ENCODE measurements around the gene TXN2.
A peak's percentile ranks its signal among the peaks of the same experiment; 100 is the strongest.
"Not testable (repeated sequence)": the region's sequence is repeated elsewhere in the genome, so short reads cannot be mapped to it uniquely, and the experiment has no call there.

The TXN2 gene

DNA sequence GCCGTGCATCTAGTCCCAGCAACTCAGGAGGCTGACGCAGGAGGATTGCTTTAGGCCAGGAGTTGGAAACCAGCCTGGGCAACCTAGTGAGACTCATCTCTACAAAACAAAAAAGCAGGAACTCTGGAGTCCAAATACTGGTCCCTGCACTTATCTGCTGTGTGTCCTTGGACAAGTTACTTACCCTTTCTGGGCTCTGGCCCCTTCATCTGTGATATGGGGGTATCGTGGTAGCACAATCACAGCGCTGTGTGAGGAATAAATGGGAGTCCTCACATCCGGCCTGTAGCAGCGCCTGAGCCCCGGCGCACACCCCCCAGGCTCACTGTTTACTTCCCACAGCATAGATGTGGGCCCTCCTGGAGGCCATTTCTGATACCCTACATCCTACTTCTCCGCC, 49.5 kb downstream of the TXN2 start:
- DNase-seq (ENCODE audit: low spot score) = no peak

DNA sequence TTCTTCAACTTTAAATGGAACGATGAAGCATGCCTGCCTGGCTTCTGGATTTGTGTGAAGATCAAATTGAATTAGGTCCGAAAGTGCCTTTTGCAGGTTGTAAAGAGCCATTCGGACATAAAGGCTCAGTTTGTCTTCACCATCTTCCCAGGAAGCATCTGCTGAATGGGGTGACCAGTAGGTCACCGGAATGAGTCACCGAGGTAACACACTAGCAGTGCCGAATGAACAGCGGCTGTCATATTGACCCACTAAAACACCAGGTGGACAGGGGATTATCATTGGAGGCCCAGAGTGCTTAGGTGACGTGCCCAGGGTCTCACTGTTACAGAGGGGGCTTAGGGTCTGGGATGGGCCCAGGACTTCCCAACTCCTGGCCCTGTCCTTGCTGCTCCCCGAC, 50.6 kb downstream of the TXN2 start:
- DNase-seq (ENCODE audit: low spot score) = no peak

DNA sequence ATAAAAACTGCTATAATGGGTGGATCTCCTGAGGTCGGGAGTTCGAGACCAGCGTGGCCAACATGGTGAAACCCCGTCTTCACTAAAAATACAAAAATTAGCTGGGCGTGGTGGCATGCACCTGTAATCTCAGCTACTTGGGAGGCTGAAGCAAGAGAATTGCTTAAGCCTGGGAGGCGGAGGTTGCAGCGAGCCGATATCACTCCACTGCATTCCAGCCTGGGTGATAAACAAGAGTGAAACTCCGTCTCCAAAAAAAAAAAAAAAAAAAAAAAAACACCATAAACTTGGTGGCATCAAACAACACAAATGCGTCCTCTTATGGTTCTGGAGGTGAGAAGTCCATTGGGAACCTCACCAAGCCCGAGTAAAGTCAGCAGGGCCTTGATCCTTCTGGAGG, 53.5 kb downstream of the TXN2 start:
- DNase-seq (ENCODE audit: low spot score) = not testable (repeated sequence)

DNA sequence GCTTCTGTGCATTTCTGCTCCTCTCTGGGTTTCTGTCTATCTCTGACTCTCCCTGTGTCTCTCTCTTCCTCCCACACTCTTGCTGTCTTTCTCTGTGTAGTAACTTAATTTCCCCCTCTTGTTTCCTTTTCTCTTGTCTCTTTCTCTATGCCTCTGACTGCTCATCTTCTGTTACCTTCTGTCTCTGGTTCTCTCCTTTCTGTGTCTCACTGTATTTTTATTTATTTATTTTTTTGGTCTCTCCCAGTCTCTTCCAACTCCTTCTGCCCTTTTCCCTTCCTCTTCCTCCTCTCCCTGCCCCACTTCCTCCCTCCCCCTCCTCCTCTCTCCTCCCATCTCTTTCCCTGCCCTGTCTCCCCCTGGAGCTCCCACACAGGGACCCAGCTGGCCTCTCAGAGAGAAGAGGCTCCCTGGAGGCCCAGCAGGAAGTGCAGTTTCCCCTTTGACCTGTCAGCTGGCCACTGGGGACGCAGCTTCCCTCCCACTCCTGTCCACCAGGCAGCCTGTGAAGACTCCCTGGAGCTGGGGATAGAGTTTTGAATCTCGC, 55.4 kb downstream of the TXN2 start:
- DNase-seq (ENCODE audit: low spot score) = peak; percentile 62

DNA sequence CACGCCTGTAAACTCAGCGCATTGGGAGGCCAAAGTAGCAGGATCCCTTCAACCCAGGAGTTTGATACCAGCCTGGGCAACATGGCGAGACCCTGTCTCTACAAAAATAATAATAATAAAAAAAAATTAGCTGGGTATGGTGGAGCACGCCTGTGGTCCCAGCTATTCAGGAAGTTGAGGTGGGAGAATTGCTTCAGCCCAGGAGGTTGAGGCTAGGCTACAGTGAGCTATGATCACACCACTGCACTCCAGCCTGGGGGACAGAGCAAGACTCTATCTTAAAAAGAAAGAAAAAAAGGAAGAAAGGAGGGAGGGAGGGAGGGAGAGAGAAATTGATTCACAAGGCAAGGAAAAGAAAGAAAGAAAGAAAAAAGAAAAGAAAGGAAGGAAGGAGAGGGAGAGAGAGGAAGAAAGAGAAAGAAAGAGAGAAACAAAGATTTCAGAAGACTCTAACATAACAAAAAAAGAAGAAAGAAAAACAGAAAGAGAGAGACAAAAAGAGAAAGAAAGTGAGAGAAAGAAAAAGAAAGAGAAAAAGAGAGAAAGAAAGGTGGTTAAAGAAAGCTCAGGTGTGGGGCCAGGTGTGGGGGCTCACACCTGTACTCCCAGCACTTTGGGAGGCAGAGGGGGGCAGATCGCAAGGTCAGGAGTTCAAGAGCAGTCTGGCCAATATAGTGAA, 56.4 kb downstream of the TXN2 start:
- DNase-seq (ENCODE audit: low spot score) = no peak

DNA sequence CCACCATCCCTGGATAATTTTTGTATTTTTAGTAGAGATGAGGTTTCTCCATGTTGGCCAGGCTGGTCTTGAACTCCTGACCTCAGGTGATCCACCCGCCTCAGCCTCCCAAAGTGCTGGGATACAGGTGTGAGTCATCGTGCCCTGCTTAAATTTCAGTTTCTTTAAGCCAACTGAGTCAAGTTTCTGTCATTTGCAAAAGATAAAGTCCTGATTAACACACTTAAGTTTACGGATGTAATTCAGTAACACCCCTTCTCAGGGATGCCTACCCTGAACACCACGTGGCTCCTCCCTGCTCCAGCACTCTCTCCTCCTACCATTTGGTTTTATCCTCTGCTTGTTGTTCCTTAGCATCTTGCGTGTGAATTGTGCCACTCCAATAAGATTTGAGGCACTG, 57.0 kb downstream of the TXN2 start:
- DNase-seq (ENCODE audit: low spot score) = not testable (repeated sequence)

DNA sequence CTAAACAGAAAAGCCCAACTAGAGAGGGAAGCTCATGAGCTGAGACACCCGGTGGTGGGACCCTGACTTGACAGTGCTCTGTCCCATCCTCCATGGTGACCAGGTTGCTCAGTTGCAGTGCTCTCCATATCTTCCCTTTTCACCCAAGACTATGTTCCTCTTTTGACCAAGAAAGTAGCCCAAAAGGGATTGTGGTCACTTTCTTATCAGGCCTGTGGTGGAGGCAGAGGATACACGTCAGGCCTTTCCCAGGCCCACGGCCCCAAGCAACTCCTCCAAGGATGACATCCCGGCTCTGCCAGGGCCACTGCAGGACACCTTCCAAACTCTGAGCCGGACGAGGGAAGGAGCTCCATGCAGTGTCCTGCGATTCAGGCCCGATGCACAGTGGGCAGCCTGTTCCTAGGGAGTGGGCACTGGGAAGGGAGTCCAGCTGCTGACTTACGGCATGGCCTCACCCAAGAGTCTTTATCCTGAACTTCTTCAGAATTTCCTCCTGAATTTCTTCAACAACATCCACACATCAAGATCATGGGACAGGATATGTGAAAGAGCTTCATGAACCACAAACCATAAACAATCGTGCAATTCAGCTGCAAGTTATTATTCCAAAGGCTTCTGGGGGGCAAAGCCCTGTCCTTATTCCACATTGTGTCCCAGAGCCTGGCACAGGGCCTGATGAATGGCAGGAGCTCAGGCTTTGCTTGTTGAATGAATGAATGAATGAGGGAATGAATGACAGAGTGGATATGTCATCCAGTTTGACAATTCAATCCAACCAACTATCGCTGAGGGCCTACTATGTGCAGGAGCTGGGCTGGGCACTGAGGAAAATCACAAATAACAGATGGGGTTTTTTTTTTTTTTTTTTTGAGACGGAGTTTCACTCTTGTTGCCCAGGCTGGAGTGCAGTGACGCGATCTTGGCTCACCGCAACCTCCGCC, 57.7 kb downstream of the TXN2 start:
- DNase-seq (ENCODE audit: low spot score) = no peak

DNA sequence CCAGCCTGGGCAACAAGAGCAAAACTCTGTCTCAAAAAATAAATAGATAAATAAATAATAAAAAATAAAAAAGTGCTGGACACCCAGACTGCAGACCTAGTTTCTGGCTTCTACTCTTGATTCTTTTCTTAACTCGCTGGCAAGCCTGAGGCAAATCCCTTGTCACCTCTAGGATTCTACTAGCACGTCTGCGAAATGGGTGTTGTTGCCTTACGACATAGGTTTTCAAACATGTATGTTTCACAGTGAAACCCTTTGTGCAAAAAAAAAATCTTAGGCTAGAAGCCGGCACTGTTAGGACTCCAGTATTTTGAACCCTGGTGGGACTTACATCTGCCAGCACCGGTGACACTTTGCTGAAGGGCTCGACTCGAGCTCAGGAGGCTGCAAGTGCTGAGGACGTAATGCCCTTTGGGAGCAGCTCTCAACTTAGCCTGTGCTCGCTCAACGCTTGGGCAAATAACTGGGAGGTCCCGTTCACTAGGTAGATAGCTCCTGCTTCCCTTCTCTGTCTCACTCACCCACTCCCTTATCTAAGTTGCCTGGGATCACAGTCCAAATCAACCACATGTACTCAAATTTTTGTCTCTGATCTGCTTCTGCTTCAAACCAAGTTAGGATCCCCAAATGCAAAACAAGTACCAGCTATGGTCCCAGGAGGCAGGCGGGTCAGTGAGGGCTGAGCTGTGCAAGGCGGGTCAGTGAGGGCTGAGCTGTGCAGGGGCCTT, 59.0 kb downstream of the TXN2 start:
- no peak for DNase-seq (ENCODE audit: low spot score)

DNA sequence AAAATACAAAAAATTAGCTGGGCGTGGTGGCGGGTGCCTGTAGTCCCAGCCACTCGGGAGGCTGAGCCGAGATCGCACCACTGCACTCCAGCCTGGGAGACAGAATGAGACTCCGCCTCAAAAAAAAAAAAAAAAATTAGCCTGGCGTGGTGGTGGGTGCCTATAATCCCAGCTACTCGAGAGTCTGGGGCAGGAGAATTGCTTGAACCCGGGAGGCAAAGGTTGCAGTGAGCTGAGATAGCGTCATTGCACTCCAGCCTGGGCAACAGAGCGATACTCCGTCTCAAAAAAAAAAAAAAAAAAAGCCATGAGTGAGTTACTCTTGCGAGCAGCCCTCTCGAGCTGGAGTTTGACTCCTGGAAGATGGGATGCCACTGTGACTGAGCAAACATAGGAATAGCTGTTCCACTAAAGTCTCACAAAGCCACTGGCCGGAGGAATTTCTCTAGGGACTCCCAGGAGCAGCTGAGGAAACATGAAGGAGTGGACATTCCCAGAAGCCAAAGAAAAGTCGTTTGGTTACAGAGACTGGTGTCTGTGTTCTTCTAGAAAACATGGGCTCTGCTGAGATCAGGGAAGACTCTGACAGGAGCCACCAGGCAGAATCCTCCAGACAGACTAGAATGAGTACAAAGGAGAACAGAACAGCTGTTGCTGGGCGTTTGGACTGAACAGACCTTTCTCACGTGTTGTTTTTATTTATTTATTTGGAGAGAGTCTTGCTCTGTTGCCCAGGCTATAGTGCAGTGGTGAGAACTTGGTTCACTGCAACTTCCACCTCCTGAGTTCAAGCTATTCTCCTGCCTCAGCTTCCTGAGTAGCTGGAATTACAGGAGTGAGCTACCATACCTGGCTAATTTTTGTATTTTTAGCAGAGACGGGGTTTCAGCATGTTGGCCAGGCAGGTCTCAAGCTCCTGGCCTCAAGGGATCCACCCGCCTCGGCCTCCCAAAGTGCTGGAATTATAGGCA, 61.2 kb downstream of the TXN2 start:
- no peak for DNase-seq (ENCODE audit: low spot score)

DNA sequence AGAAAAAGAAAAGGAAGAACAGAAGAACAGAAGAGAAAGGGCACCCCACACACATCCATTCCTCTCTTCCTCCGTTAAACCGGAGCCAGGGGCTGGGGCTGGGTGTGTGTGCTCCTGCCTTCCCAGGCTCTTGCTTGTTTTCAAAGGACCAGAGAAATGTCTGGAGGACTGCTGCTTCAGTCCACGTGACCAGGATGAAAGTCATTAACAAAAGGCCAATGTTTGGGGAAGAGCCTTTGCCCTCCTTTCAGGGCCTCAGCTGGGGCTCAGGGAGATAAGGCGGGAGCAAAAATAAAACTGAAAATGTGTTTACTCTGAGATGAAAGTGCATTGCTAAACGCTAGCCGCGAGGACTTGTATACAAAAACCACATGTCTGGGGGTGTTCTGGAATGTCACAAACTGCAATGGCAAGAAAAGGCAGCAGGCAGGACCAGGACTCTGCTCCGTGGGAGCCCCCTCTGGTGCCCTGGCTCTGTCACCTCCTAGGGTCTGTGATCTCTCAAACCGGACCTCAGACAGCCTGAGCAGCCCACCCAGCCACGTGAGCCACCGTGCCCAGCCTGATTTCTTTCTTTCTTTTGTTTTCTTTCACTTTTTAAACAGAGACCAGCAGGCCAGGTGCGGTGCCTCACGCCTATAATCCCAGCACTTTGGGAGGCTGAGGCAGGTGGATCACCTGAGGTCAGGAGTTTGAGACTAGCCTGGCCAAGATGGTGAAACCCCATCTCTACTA, 62.1 kb downstream of the TXN2 start:
- peak; percentile 48 for DNase-seq (ENCODE audit: low spot score)

DNA sequence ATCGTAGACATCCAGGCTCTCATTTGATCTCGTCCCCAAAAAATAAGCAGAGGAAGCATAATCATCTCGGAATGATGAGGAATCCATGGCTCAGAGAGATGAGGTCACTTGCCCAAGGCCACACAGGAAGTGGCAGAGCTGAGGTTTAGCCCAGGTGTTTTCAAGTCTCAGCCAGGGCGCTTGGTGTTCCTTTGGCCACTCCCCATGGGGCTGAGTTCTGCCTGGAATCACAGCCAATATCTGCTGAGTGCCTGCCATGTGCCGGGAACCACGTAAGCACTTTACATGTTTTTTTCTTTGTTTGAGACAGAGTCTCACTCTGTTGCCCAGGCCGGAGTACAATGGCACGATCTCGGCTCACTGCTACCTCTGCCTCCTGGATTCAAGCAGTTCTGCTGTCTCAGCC, 64.2 kb downstream of the TXN2 start:
- no peak for DNase-seq (ENCODE audit: low spot score)

Small RNA genes lying within 50 kb of the gene (small RNA-seq; reads per million reads assigned to genes)
- gene RF00019 = 0 reads per million in 2 experiments

Measured in SK-N-DZ (cell line).